T follicular helper cell (primary cell): ENCODE results near the gene TRPM5.
A peak's percentile ranks its signal among the peaks of the same experiment; 100 is the strongest.

ENCODE experiments used
- DNase-seq: peaks from one replicate; pipeline ENCODE4 v3.0.0-alpha.2; 2020; ENCODE audit warnings: low read depth

Gene TRPM5

GRCh38 chr11:2471048-2471803 lies 26.9 kb upstream of the TRPM5 start:
- DNase-seq = no peak

- DNase-seq = no peak
Measured at GRCh38 chr11:2470495-2470894, 26.2 kb upstream of the TRPM5 start.

GRCh38 chr11:2468363-2469235 lies 24.3 kb upstream of the TRPM5 start:
- DNase-seq = no peak

DNA sequence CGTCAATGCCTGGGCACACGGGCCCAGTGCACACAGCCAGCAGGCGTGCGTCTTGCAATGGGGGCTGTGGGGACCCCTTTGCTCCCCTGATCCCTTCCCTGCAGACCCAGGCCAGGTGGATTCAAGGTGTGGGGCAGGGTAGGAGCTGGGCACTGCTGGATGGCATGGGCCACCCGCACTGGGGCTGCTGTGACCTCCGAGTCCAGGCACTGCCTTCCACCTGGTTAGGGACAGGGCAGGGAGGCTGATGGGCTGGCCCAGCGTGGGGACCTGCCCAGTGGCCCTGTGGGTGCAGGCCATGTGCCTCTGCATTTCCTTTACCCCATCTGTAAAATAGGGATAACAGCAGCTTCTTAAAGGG lies 23.4 kb upstream of the TRPM5 start:
- DNase-seq = no peak

DNA sequence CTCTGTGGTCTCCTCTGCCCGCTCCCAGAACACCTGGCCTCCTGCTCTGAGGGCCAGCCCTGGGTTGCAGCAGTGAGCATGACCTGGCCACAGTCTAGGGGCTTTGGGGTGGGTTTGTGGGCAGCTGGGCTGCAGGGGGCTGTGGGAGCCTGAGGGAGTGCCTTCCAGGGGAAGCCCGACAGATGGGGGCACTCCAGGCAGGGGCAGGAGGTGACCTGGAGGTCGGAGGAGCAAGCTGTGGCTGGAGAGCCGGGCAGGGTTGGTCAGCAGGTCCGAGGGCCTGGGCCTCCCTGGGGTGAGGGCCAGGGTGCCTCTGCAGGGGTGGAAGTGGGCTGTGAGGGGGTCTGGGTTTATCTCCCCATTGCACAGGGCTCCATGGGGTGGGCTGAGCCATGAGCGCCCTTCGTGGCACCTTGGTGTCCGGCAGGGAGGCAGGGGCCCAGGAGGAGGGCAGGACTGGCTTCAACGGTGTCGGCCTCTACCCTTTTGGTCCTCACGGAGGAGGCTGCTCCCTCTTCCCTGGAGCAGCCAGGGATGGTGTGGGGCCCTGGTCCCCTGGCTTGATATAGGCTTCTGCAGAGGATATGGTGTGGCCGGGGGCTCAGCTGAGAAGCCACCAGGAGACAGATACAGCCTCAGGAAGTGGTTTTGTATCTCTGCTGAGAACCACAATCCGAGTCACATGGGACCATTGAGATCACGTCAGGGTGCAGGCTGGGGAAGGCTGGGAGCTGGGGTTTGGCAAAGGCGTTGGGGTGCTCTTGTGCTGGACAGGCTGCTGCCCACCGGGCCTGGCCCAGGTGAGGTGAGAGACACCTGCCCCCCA lies 22.8 kb upstream of the TRPM5 start:
- peak; percentile 28 for DNase-seq

DNA sequence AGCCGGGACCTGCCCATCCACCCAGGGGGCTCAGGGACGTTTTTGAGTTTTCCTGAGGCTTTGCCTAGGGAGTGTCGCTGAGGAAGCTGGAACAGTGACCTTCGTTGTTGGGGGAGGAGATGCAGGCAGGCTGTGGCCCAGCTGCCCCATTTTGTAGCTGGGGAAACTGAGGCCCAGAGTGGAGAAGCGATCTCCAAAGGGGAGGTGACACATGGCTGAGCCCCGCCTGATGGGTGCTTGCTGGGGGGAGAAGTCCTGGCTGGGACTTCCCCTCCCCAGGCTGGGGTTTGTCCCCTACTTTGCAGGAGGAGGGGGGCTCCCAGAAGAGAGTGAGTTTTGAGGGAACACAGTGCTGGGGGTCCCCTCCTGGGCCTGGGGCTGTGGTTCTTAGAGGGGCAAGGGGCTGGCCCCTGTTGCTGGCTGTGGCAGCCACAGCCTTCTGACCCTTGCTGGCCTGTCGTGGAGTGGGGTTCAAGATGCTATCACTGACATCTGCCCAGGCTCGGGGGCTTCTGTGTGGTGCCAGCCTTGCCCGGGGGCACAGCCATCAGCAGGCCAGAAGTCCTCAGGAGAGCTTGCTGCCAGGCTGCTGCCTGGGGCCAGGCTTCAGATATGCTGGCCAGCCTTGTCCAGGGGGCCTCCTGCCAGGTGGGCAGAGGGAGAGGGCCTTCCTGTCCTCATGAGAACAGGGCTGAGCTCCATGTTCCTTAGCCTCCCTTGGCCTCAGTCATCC lies 21.9 kb upstream of the TRPM5 start:
- no peak for DNase-seq

DNA sequence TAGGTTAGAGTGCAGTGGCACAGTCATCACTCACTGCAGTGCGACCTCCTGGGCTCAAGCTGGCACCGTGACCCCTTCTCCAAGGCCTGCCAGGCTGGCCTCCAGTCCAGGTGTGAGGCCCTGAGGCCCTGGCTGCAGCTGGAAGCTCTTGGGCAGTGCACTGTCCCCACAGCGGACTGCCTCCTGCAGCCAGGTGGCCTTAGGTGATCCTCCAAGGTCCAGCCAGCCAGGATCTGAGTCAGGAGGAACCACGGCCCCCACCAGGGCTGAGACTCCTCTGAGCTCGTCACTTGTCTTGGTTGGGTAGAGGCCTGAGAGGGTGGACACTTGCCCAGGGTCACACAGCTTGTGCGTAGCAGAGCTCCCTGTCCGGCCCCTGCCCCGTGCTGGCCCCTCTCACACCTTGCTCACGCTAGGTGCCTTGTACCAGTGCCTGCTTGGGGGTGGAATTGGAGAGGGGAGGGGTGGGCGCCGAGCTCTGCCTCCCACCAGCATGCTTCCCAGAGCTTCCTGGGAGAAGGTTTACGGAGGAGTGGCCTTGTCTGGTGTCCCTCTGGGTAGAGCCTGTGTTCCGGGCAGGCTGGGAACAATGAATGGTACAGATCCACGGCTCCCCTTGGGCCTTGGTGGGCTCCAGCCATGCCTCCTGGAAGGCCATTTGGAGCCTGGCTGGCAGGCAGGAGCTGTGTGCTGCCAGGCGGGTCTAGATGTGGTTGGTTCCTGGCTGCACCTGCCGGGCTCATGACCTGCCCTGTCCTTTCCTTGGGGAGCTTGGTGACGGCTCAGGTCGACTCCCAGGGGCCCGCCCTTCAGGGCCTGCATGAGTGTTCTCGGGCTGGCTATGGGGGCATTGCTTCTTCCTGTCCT lies 21.1 kb upstream of the TRPM5 start:
- DNase-seq = no peak

GRCh38 chr11:2464451-2465165 lies 20.3 kb upstream of the TRPM5 start:
- DNase-seq = no peak

GRCh38 chr11:2463766-2464277 lies 19.5 kb upstream of the TRPM5 start:
- no peak for DNase-seq

- DNase-seq = no peak
Measured at GRCh38 chr11:2462986-2463765, 18.9 kb upstream of the TRPM5 start.

GRCh38 chr11:2462543-2462985 lies 18.2 kb upstream of the TRPM5 start:
- DNase-seq = no peak

GRCh38 chr11:2461956-2462542 lies 17.7 kb upstream of the TRPM5 start:
- no peak for DNase-seq

DNA sequence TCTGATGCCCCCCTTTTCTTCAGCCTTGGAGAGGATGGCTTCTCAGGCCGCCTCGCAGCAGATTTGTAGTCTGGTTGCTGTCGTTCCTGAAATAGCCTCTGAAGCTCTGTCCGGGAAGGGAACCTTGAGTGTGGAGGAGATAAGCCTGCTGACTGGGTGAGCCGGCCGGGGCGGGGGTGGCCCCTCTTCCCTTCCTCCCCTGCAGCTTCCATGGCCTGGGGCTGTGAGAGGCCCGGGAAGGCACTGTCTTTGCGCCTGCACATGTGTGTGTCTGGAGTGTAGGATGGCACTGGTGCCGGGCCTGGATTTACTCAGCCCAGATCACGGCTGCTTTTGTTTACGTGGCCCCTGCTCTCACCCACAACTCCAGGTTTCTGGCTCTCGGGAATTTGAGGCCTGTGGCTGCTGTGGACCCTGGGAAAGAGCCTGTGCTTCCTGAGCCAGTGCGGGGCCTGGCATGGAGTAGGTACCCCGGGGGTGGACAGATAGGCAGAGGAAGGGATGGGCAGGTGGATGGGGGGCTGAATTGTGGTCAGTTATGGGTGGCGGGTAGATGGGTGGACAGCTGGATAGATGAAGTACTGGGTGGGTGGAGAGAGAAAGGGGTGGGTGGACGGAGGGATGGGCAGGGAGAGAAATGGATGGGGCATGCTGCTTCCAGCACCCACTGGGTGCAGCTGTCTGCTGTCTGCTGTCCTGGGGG lies 17.1 kb upstream of the TRPM5 start:
- no peak for DNase-seq

DNA sequence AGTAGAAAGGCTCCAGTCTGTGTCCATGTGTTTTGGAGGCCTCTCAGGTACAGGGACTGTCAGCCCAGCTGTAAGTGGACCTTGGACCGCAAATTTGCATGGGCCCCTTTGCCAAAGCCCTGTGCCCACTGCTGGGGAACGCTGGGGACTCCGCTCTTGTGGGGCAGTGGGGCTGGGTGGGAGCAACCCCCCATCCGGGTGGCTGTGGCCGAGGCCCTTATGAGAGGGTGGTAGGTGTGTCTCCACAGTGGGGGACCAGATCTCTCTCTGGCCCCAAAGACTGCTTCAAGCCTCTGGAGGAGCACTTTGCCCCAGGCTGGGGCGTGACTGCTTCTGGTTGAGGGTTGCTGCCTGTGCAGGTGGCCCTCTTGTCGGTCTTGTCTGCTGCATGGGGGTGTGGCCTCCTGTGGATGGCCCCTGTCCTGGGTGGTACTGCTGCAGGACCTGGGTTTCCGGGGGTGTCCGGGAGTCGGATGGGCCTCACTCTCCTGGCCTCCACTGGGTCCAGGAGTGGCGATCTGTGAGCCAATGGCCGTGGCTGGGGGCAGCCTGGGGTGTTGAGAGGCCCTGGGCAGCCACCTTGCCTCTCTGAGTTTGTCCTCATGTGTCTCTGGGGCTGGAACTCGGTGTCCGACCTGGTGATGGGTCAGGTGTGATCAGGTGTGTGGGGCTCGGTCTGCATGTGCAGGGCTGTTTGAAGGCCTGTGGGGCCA lies 16.4 kb upstream of the TRPM5 start:
- DNase-seq = no peak

- DNase-seq = no peak
Measured at GRCh38 chr11:2459796-2460531, 15.7 kb upstream of the TRPM5 start.

DNA sequence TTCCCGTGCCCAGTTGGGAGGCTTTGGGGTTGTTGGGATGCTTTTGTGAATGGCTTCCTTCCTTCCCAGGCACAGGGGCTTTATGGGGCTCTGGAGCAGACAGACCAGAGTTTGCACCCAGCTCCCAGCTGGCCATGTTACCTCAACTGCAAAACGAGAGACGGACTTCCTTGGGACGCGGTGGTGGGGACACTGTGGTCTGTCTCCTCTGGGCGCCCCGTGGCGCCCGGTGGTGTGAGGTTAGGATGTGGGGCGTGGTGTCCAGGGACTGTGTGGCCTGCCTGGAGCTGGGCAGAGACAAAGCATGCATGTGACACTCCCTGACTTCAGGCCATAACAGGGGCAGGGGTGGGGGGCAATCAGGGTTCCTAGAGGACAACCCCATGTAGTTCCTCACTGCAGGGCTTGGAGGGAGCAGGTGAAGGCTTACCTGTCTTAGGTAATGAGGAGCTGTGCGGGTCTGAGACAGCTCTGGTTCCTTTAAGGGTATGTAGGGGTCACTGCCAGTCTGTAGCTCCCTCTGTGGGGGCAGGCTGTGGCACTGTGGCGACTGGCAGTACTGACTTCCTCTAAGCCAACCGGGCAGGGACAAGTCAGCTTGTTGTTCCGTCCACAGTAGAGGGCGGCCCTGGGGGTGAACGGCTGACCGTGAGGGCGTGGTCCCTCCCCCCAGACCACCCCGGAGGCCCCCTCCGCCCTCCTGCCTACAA lies 14.9 kb upstream of the TRPM5 start:
- DNase-seq = no peak
